HG02981 (cell line): ENCODE measurements around the gene GREB1.

Source experiments
- ATAC-seq: cut with Tn5 transposase; IDR thresholded peaks from one replicate; pipeline ENCODE4 v1.9.1; 2021; ENCODE audit warnings: mild to moderate bottlenecking, moderate library complexity; ENCODE audit not compliant: unreplicated experiment

The GREB1 gene

GRCh38 chr2:11556101-11556806, 22.4 kb downstream of the GREB1 start:
- no peak for ATAC-seq

GRCh38 chr2:11558214-11558886, 24.5 kb downstream of the GREB1 start:
- no peak for ATAC-seq

- ATAC-seq: no peak
These were observed 25.4 kb downstream of the GREB1 start for GRCh38 chr2:11559066-11559785.

GRCh38 chr2:11559786-11560155, 25.9 kb downstream of the GREB1 start:
- no peak for ATAC-seq

GRCh38 chr2:11560806-11561205, 27.0 kb downstream of the GREB1 start:
- no peak for ATAC-seq

GRCh38 chr2:11562011-11562410, 28.2 kb downstream of the GREB1 start:
- no peak for ATAC-seq

- no peak for ATAC-seq
These were observed 28.6 kb downstream of the GREB1 start for GRCh38 chr2:11562476-11562875.

GRCh38 chr2:11563784-11564666, 30.2 kb downstream of the GREB1 start:
- no peak for ATAC-seq

GRCh38 chr2:11564816-11565567, 31.1 kb downstream of the GREB1 start:
- ATAC-seq: no peak

GRCh38 chr2:11566383-11566782, 32.5 kb downstream of the GREB1 start:
- ATAC-seq: no peak

GRCh38 chr2:11567631-11568031, 33.8 kb downstream of the GREB1 start:
- ATAC-seq: no peak

GRCh38 chr2:11568436-11568835, 34.6 kb downstream of the GREB1 start:
- ATAC-seq: no peak

- no peak for ATAC-seq
These were observed 35.8 kb downstream of the GREB1 start for GRCh38 chr2:11569636-11570035.

- no peak for ATAC-seq
These were observed 37.3 kb downstream of the GREB1 start for GRCh38 chr2:11571170-11571569.

- no peak for ATAC-seq
These were observed 39.2 kb downstream of the GREB1 start for GRCh38 chr2:11572996-11573395.

- no peak for ATAC-seq
These were observed 39.8 kb downstream of the GREB1 start for GRCh38 chr2:11573418-11574175.

- ATAC-seq: no peak
These were observed 40.6 kb downstream of the GREB1 start for GRCh38 chr2:11574176-11575046.

- ATAC-seq: no peak
These were observed 42.6 kb downstream of the GREB1 start for GRCh38 chr2:11576398-11576797.
